HEK293T (cell line): ENCODE data around the gene MYO1G.

Experiments used
- ELF4 ChIP-seq: fragments of 450-650 bp; IDR thresholded peaks from 2 replicates; pipeline ENCODE4 v1.6.1; 2017; ENCODE audit warnings: antibody characterized with exemption
- SUZ12 ChIP-seq: fragments of 450-650 bp; IDR thresholded peaks from 2 replicates; pipeline ENCODE4 v1.6.1; 2016; ENCODE audit warnings: mild to moderate bottlenecking

- TF ChIP-seq ELF4 (no peak), SUZ12 (no peak)
These were observed 4.3 kb downstream of the MYO1G start for GRCh38 chr7:44974549-44974948.
